GM19372 (cell line): ENCODE measurements around the gene C5orf63.
"Not testable (repeated sequence)": the region's sequence is repeated elsewhere in the genome, so short reads cannot be mapped to it uniquely, and the experiment has no call there.

Experiments used
- ATAC-seq: cut with Tn5 transposase; IDR thresholded peaks from one replicate; pipeline ENCODE4 v1.9.1; 2021; ENCODE audit warnings: mild to moderate bottlenecking, low read depth, moderate library complexity; ENCODE audit not compliant: unreplicated experiment

The C5orf63 gene

GRCh38 chr5:127076315-127077129 lies 3.2 kb upstream of the C5orf63 start:
- no peak for ATAC-seq

GRCh38 chr5:127074466-127074865 lies 1.2 kb upstream of the C5orf63 start:
- ATAC-seq: no peak

GRCh38 chr5:127070243-127070642 lies 3.1 kb downstream of the C5orf63 start:
- ATAC-seq: no peak

- no peak for ATAC-seq
Measured at GRCh38 chr5:127068493-127069214, 4.6 kb downstream of the C5orf63 start.

- ATAC-seq: no peak
Measured at GRCh38 chr5:127066721-127067120, 6.6 kb downstream of the C5orf63 start.

- ATAC-seq: no peak
Measured at GRCh38 chr5:127064253-127064840, 9.0 kb downstream of the C5orf63 start.

GRCh38 chr5:127063257-127063913 lies 9.9 kb downstream of the C5orf63 start:
- no peak for ATAC-seq

GRCh38 chr5:127061956-127062355 lies 11.3 kb downstream of the C5orf63 start:
- ATAC-seq: no peak

- ATAC-seq: no peak
Measured at GRCh38 chr5:127061537-127061936, 11.8 kb downstream of the C5orf63 start.

- no peak for ATAC-seq
Measured at GRCh38 chr5:127060470-127060985, 12.8 kb downstream of the C5orf63 start.

GRCh38 chr5:127056896-127057295 lies 16.4 kb downstream of the C5orf63 start:
- no peak for ATAC-seq

- no peak for ATAC-seq
Measured at GRCh38 chr5:127055880-127056653, 17.2 kb downstream of the C5orf63 start.

- not testable (repeated sequence) for ATAC-seq
Measured at GRCh38 chr5:127053551-127053950, 19.8 kb downstream of the C5orf63 start.

GRCh38 chr5:127053049-127053448 lies 20.3 kb downstream of the C5orf63 start:
- no peak for ATAC-seq

GRCh38 chr5:127051591-127051990 lies 21.7 kb downstream of the C5orf63 start:
- ATAC-seq: no peak

GRCh38 chr5:127046343-127047072 lies 26.8 kb downstream of the C5orf63 start:
- ATAC-seq: no peak

GRCh38 chr5:127042593-127042992 lies 30.7 kb downstream of the C5orf63 start:
- no peak for ATAC-seq

- no peak for ATAC-seq
Measured at GRCh38 chr5:127041571-127041970, 31.7 kb downstream of the C5orf63 start.

- no peak for ATAC-seq
Measured at GRCh38 chr5:127040796-127041520, 32.3 kb downstream of the C5orf63 start.
